Stimulated activated CD4-positive, alpha-beta T cell treated with anti-CD3 and anti-CD28 coated beads, Interleukin-2, amount 100 ng/mL, for 24 hours (primary cell): ENCODE results near the gene OR2V2.
"Not testable (repeated sequence)": the region's sequence is repeated elsewhere in the genome, so short reads cannot be mapped to it uniquely, and the experiment has no call there.

Experiments used
- DNase-seq, 2 donors: peaks; one replicate each; pipeline ENCODE4 v3.0.0-alpha.2; 2020

OR2V2 gene, protein sequence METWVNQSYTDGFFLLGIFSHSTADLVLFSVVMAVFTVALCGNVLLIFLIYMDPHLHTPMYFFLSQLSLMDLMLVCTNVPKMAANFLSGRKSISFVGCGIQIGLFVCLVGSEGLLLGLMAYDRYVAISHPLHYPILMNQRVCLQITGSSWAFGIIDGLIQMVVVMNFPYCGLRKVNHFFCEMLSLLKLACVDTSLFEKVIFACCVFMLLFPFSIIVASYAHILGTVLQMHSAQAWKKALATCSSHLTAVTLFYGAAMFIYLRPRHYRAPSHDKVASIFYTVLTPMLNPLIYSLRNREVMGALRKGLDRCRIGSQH

DNA sequence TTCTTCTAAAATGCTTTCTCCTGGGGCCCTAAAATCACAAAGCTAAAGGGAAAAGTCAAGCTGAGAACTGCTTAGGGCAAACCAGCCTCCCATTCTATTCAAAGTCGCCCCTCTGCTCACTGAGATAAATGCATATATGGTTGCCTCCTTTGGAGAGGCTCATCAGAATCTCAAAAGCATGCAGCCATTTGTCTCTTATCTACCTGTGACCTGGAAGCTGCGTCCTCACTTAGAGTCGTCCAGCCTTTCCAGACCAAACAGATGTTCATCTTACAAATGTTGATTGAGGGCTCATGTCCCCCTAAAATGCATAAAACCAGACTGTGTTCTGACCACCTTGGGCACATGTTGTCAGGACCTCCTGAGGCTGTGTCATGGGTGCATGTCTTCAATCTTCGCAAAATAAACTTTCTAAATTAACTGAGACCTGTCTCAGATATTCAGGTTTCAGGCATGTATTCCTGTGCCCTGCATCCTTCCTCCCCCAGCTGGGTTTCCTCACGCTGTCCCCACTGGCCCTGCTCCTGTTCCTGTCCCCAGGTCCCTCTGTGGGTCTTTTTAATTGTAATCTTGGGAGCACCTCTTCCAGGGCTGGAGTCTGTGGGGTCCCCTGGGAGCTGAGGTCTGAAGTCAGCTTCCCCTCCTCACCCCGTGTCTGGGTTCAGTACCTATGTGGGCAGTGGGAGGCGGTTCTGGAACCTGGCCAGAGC is at the start of gene OR2V2:
OR2V2 (plus strand) TSS at position 660 of the 710 bp plus-strand sequence. CDS start 7,357 bp downstream, outside the sequence.
- not testable (repeated sequence) for DNase-seq

DNA sequence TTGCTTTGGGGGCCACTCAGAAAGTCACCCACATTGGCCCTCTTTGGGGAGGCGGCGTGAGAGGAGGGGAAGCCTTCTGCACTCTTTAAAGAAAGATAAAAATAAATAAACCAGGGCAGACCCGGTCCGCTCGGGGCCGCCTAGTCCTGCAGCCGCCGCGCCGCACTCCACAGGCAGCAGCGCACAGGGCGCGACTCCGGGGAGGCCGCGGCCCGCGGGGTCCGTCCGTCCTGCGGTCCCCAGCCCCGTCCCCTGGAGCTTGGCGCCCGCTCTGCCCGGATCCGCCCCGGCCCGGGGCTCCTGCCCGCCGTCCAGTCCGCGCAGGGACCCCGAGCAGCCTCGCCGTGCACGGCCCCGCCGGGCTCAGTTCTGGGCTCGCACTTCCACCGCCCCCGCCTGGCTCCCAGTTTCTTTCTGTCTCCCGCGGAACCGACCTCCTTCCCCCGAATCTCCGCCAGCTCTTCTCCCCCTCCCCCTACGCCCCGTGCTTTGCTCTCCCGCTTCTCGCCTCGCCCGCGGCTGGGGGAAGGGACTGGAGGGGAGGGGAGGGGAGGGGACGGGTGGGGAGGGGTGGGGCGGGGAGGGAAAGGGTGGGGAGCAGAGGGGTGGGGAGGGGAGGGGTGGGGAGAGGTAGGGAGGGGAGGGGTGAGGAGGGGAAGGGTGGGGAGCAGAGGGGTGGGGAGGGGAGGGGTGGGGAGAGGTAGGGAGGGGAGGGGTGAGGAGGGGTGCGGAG is 49.5 kb upstream of the OR2V2 start:
- DNase-seq: not testable (repeated sequence)

DNA sequence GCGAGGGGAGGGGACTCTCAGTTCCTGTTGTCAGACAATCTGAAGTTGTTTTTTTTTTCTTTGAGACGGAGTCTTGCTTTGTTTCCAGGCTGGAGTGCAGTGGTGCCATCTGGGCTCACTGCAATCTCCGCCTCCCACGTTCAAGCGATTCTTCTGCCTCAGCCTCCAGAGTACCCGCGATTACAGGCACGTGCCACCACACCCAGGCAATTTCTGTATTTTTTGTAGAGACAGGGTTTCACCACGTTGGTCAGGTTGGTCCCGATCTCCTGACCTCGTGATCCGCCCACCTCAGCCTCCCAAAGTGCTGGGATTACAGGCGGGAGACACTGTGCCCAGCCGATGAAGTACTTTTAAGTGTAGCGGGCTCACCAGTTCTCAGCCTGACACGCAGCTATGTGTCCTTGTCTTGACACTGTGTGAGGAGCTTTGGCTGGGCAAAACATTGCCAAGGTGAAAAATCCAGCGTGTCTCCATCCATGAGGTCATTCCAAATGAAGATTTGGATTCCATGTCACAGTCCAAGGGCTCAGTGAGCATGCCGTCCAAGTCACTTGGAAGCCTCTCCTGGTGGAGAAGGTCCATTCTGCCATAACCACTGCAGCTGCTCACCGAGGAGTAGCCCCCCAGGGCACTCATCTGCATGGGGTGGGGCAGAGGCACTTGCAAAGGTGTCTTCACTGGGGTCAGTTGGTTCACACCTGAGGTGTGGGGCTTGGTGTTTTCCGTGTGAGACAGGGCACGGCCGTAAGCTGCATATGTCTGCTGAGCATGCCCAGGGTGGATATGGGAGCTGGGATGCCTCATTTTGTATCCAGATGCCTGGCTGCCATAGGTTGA is 48.4 kb upstream of the OR2V2 start:
- peak in 1 of 2 donors; percentile 15 for DNase-seq

DNA sequence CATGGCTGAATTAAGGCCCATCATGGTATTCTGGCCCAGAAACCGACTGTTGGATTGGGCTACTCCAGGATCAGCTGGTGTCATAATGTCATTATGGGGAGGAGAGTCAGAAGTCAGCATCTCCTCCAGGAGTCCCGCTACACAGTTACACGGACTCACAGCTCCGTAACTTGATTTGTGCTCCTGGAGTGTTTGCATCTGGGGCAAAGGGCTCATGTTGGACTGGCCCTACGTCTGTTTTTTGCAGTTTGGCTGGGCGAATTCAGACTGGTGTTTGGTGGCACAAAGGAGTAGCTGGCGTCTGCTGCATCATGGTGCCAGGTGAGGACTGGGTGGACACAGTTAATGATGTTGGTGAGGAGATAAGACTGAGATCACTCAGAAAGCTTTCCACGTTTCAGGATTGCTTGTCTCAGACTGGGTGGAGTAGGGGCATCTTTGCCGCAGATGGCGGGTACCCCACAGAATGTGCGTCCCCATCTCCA is 47.7 kb upstream of the OR2V2 start:
- DNase-seq: peak in 1 of 2 donors; percentile 15

DNA sequence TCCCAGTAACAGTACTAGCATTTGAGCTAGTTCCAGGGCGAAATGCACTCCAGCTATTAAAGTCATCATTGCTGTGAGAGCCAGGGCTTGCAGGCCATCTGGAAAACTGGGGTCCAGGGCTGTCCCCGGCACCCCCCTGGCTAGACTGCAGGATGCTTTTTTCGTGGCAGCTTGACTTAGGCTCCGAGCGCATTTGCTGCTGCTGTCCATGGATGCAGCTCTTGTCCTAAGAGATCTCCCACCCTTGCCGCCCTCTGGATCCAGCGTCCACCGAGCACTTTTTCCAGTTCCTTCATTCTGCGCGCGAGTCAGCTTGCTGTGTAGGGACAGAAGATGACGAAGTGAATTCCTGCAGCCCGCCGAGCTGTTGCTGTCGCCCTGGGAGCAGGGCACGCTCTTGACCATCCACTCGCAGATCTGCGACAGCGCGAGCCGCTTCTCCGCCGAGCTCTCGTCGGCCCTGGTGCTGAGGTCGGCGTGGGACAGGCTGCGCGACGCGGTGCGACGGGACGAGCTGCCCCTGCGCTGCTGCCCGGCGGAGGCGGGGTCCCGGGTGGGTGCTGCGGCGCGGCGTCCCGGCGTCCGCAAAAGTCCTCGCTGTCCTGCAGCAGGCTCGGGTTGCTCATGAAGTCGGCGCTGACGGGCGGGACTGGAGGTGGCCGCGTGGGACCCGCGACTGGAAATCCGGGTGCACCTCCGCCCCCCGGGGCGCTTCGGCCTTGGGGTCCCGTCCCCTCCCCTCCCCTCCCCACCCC is 47.1 kb upstream of the OR2V2 start:
- DNase-seq: peak in 1 of 2 donors; percentile 16

DNA sequence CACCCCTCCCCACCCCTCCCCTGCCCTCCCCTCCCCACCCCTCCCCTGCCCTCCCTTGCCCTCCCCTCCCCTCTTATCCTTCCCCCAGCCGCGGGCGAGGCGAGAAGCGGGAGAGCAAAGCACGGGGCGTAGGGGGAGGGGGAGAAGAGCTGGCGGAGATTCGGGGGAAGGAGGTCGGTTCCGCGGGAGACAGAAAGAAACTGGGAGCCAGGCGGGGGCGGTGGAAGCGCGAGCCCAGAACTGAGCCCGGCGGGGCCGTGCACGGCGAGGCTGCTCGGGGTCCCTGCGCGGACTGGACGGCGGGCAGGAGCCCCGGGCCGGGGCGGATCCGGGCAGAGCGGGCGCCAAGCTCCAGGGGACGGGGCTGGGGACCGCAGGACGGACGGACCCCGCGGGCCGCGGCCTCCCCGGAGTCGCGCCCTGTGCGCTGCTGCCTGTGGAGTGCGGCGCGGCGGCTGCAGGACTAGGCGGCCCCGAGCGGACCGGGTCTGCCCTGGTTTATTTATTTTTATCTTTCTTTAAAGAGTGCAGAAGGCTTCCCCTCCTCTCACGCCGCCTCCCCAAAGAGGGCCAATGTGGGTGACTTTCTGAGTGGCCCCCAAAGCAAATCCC is 46.2 kb upstream of the OR2V2 start:
- peak in 1 of 2 donors; percentile 17 for DNase-seq

DNA sequence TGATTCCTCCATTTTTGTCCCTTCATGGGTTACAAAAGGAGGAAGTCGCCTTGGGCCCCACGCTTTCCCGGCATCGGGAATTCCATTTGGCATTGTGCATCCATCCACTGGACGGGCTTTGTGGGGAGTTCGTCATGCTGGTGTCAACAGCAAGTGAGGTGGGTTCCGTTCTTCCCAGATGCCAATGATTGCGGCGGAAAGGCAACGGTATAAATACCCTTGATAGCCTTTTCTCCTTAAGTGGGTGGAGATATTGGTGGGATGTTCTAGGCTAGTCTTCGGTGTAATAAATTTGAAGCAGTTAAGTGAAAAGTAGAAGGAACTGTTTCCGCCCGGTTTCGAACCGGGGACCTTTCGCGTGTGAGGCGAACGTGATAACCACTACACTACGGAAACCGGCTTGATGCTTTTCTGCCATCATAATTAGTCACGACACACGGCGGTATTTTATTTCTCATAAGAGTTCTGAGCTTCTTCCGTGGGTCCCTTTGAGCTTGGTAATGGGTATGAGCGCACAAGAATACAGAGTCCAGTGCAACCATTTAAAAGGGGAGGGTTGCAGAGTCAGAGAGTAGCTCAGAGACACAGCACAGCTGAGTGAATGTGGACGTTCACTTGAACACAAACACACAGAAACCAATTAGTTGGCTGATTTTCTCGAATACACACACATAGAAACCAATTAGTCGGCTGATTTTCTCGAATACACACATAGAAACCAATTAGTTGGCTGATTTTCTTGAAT is 45.3 kb upstream of the OR2V2 start:
- not testable (repeated sequence) for DNase-seq

DNA sequence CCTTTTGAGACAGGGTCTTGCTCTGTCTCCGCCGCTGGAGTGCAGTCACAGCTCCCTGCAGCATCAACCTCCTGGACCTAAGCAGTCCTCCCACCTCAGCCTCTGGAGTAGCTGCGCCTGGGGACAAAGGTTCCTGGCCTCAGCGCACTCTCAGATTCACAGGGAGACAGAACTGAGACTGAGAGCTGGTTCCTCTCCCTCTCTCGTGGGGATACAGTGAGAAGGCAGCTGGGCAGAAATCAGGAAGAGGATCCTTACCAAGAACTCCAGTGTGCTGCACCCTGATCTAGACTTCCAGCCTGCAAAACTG is 43.2 kb upstream of the OR2V2 start:
- DNase-seq: not testable (repeated sequence)

DNA sequence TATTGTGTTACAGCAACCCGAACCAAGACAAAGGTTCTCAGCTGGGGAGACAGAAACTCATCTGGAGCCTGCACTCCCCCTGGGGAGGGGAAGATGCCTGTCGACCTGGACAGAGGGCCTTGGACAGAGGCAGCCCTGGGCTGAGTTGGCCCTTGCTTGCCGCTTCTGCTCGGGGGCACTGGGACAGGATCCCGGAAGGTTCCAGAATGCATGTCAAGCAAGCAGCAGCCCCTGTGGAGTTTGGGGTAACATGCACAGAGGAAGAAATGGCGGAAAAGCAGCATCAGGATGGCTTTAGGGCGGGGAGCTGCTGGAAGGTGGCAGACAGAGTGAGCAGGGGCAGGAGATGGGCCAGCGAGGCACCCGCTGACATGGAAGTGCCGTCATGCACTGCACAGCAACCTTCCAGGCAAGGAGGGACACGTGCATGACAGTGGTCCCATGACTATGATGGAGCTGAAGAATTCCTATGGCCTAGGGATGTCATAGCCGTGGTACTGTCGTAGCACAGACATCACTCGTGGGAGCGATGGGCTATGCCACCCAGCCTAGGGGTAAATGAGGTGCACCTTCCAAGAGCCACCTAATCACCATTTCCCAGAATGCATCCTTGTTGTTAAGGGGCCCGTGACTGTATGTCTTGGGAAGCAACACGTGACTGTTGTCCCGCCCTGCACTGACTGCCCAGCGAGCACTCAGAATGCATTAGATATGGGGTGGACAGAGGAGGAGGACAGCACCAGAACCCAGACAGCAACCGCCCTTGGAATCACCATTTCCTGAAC is 42.6 kb upstream of the OR2V2 start:
- DNase-seq: not testable (repeated sequence)

DNA sequence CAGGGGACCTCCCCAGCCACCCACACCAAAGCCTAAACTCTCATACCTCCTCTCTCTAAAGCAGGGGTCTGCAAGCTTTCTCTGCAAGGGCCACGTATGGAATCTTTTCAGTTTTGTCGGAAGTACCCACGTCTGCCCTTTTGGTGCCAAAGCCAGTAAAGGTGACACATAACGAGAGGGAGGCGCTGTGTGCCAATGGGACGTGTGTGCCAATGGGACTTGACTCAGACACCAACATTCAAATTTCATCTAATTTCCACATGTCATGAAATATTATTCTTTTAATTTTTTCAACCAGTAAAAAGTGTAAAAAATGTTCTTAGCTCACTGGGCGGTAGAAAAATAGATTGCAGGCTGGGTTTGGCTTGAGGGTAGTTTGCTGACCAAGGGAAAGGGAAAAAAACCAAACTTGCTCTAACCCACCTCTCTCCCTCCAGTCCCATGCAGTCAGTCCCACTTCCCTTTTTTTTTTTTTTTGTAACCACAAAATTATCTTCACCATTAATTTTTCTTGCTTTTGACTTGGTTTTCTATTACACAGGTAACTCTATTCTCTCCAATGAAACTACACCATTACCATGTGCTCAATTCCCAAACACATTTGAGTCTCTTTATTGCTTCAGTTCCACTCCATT is 41.9 kb upstream of the OR2V2 start:
- no peak for DNase-seq

DNA sequence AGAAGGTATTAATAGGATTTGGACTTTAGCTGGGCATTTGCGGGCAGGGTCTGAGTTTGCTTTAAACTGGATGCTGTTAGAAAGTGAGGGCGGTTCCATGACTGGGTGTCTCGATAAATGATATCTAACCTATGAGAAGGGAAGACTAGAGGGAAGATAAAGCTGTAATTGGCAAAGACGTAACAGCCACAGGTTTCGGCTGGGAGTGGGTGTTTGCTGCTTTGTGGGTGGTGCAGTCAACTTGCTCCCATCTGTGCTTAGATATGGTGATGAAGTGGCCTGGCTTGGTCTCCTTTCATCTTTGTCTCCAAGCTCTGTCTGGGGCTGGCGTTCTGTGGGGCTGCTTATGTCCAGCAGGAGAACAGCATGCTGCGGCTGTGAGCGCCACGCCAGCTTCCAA is 39.7 kb upstream of the OR2V2 start:
- DNase-seq: no peak

DNA sequence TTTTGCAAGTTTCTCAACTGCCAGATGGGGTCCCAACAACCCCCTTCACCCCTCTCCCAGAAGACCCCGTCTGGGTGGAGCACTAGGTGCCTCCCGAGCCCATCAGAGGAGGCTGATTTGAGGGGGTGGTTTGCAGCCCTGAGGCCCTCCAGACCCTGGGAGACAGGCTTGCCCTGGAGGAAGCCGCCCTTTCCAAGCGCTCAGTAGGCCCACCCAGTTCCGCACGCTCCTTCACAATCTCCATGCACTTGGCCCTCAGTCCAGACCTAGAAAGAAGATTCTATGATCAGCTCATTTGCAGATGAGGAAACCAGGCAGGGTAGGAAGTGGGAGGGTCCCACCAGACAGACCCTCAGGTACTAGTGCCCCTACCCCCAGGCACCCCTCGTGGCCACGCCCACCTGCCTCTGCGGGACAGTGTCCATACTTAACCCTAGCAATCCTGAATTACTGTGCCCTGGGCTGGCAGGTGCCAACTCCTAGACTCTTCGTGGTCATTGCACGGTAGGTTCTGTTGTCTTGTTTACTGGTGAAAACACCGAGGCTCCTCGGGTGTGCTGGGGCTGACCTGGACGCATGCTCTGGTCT is 38.7 kb upstream of the OR2V2 start:
- DNase-seq: no peak

DNA sequence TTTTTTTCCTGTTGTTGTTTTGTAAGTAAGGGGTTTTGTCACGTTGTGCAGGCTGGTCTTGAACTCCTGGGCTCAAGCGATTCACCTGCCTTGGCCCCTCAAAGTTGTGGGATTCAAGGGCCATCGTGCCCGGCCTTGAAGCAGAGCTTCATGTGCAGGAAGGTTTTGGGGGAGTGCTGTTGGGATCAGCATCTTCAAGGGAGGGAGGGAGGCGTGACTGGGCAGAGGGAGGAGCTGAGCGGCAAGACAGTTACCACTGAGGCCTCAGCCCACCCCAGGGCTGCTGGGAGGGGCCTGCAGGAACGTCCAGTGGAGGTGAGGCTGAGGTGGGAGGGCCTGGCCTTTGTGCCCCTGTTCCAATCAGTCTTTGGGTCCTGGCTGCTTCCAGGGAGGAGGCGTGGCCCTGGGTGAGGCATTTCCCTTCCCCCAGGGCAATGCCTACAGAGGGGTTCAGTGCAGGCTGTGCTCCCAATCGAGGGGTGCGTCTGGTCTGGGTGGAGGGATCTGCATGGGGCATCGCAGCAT is 37.8 kb upstream of the OR2V2 start:
- no peak for DNase-seq

DNA sequence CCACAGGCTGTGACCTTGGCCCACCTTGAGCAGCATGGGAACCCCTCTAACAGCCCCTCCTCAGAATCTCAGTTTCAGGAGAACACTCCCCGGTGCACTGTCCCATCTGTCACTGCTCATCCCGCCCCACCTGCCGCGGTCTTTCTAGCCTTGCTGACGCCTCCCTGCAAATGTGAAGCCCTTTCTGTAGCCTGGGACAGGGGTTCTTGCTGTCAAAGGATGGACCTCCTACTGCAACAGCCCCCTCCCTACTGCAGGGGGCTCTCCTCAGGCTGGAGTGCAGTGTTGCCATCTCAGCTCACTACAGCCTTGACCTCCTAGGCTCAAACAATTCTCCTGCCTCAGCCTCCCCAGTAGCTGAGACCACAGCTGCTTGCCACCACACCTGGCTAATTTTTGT is 36.4 kb upstream of the OR2V2 start:
- DNase-seq: no peak

DNA sequence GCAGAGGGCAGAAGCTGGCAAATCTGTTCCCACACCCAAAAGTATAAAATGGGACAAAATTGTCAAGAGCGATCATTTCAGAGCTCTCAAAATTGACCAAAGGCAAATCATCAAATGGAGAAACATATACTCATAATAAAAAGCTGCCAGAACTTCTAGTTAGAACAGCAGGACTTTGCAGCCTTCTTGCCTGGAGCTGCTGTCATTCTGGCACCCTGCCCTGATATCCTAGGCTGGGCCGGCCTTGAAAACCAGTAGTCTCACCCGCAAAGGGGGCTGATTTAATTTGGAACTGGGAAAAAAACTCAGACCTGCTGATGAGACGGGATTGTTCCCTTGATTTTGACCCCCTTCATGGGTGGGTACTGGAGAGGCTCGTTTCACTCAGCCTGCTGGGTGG is 34.9 kb upstream of the OR2V2 start:
- DNase-seq: no peak

DNA sequence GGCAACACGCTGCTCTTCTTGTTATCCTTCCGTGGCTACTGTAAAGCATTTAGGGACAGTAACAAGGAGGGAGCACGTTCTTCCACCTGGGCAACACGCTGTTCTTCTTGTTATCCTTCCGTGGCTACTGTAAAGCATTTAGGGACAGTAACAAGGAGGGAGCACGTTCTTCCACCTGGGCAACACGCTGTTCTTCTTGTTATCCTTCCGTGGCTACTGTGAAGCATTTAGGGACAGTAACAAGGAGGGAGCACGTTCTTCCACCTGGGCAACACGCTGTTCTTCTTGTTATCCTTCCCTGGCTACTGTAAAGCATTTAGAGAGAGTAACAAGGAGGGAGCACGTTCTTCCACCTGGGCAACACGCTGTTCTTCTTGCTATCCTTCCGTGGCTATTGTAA is 33.8 kb upstream of the OR2V2 start:
- DNase-seq: not testable (repeated sequence)

DNA sequence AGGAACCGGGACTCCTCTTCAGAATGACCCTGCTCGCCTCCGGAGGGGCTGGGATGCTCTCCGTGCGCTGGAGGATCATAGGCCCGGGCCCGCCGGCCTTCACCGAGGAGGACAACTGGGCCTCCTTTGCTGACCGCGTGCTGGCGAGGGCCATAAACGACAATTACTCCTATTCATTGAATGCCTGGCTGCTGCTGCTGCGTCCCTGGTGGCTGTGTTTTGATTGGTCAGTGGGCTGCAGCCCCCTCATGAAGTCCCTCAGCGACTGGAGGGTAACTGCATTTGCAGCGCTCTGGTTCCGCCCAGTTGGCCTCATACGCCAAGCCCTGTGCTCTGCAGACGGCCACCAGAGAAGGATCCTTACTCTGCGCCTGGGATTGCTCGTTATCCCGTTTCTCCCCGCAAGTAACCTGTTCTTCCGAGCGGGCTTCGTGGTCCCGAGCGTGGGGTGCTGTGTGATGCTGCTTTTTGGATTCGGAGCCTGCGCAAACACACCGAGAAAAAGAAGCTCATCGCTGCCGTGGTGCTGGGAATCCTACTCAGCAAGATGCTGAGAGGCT is 33.0 kb upstream of the OR2V2 start:
- DNase-seq: no peak
